HFF-Myc (cell line): ENCODE data around the gene ZNF513.

Source experiments
- DNase-seq: peaks from one replicate; pipeline ENCODE4 v3.0.0-alpha.2; 2011; ENCODE audit warnings: low read depth; ENCODE audit errors: extremely low read depth
- H3K4me3 ChIP-seq: replicated peaks from 2 replicates; pipeline ENCODE4 v1.5.1; 2011; ENCODE audit warnings: low read depth, mild to moderate bottlenecking, control low read depth, low read length
- TF ChIP-seq, protein P1 (sequence below): IDR thresholded peaks from 2 replicates; pipeline ENCODE4 v1.5.1; 2012; ENCODE audit warnings: mild to moderate bottlenecking, low read depth, low read length, control low read depth; ENCODE audit errors: missing control alignments

ZNF513 gene

DNA sequence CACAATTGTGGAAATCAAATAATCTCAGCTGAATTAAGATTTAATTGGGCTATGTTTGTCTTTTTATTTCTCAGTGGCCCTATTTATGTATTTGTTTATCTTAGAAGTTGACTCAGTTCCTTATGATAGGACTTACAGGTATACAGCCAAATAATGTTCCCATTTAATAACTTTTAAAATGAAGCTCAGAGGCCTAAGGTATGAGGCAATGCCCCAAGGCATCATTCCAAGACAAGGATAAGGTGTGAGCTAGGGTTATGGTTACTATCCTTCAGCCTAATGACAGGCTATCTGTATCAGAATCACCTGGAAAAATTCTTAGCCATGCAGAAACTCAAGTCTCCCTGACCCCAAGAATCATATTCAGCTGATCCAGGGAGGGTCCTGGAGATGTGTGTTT is 40.5 kb upstream of the ZNF513 start:
- H3K4me3 ChIP-seq, result no peak overlapping the region
- TF ChIP-seq, protein P1, sequence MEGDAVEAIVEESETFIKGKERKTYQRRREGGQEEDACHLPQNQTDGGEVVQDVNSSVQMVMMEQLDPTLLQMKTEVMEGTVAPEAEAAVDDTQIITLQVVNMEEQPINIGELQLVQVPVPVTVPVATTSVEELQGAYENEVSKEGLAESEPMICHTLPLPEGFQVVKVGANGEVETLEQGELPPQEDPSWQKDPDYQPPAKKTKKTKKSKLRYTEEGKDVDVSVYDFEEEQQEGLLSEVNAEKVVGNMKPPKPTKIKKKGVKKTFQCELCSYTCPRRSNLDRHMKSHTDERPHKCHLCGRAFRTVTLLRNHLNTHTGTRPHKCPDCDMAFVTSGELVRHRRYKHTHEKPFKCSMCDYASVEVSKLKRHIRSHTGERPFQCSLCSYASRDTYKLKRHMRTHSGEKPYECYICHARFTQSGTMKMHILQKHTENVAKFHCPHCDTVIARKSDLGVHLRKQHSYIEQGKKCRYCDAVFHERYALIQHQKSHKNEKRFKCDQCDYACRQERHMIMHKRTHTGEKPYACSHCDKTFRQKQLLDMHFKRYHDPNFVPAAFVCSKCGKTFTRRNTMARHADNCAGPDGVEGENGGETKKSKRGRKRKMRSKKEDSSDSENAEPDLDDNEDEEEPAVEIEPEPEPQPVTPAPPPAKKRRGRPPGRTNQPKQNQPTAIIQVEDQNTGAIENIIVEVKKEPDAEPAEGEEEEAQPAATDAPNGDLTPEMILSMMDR, result no peak
- DNase-seq, result no peak

DNA sequence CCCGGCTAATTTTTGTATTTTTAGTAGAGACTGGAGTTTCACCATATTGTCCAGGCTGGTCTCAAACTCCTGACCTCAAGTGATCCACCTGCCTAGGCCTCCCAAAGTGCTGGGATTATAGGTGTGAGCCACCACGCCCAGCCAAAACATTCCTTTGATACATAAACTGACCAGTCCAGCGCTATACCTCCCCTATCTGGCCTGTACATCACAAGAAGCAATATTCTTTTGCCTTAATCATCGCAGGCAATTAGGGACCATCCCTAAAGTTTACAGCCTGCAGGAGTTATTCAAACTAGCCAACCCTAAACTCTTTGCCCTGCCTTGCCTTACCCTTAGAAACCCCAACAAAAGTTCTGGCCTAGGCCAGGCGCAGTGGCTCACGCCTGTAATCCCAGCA is 35.6 kb upstream of the ZNF513 start:
- no peak for DNase-seq
- TF ChIP-seq, protein P1, result no peak

DNA sequence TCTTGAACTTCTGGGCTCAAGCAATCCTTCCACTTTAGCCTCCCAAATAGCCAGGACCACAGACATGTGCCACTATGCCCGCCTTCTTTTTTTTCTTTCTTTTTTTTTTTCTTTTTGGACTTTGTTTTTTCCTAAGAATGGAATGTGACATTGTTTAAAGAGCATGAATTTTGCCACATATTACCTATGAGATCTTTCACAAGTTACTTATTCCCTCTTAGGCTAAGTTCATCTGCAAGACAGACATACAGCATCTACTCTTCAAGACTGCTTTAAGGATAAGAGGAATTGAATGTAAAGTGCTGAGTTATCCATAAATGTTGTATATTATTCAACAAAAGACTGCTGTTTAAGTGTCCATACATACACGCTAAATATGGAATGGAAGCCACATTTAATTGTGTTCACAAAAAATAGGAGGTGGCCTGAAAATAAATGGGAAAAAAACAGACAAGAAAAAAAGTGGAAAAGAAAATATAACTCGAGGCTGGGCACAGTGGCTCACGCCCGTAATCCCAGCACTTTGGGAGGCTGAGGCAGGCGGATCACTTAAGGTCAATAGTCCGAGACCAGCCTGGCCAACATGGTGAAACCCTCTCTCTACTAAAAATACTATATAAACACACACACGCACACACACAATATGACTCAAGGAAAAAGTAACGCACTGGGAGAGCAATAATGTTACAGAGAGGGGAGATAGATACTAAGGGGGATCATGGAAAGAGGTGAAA is 32.1 kb upstream of the ZNF513 start:
- TF ChIP-seq, protein P1, result no peak
- no peak for DNase-seq

More for the DNA sequence above, 35.6 kb upstream of the ZNF513 start:
- H3K4me3 ChIP-seq, result no peak overlapping the region

DNA sequence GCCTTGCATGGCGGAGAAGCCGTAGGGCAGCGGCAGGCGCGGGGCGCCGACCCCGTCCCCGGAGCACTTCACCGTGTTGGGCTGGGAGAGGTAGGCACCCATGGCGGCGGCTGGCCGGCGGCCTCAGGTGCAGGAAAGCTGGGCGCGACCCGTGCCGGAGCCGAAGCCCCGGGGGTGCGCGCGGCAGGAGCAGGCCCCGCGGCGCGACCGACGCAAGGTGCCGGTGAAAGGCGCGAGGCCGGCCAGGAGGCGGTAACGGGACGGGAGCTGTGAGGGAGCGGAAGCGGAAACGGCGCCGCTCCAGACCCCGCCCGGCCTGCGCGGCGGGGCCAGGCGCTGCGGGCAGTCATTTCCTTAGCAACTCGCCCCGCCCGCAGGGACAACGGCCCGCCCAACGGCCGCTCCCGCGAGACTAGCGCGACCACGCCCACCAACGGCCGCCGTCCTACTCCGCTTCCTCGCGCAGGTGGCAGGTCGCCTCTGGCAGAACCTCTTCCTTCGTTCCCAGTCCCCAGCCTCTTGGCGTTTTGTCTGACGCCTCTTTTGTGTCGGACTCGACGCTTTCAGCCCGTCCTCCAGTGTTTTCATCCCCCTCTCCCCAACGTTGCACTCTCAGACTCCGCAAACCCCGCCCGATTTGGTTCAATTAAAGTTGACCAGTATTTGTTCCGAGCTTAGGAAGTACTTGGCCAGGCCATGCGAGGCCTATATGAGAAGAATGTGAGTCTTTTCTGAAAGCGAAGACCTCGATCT is 29.0 kb upstream of the ZNF513 start, which contains the start of gene PPM1G:
Gene PPM1G, minus strand, starts transcription at position 271 of the 753 bp plus-strand sequence. Its CDS starts 169 bp downstream, at position 102.
- TF ChIP-seq, protein P1, result no peak
- DNase-seq, result peak; percentile 67
- H3K4me3 ChIP-seq, result peak within 1 kb of the TSS; percentile 98

More for the DNA sequence above, 32.1 kb upstream of the ZNF513 start:
- H3K4me3 ChIP-seq, result no peak overlapping the region

DNA sequence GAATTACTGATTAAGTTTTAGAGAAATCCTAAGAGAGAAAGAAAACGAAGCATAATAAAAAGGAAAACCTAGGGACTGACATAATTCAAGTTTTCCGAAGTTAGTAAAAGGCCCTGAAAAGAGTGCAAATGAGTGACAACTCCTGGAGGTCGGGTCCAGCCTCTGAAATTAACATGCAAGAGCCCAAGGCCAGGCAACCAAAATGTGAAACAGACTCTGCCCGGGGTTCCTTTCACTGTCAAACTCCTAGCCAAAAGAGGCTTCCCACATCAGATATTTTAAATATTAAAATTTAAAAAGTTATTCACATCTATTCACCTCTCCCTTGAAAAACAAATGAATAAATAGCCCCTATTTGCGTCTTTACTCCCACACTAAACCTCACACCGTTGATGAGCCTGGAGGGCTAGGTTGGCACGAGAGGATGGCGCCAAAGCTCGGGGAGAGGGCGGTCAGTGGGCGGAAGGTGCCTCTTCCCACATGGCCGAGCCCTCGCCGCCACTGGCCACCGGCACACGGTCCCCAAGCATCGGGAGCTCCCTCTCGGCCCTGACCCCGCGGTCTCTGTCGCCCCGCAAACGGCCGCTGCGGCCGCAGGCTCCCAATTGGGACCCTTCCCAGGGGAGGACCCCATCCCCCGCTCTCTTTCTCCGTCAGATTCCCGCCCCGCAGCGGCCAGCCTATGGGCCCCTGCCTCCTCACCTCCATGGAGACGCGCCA is 28.2 kb upstream of the ZNF513 start:
- TF ChIP-seq, protein P1, result no peak
- H3K4me3 ChIP-seq, result peak overlapping the region; percentile 98
- DNase-seq, result no peak

DNA sequence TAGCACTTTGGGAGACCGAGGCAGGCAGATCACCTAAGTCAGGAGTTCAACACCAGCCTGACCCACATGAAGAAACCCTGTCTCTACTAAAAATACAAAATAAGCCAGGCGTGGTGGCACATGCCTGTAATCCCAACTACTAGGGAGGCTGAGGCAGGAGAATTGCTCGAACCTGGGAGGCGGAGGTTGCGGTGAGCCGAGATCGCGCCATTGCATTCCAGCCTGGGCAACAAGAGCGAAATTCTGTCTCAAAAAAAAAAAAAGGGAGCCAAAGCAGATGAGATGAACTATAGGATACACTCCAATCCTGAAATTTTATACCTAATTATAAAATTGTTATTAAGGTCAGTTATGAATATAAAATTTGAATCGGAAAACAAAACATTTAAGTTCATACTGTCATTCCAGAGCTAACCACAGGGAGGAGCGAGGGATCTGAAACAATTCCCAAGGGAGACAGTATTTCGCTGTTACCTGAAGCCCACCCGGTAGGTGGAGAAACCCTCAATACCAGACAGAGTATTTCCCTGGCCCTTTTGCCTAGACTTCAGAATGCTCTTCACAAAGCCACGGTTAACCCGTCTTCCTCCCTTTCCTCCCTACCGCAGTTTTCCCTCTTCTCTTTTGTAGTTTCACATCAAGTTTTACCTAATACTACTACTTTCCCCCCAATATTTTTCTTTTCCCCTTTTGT is 27.4 kb upstream of the ZNF513 start:
- peak; percentile 46 for DNase-seq
- TF ChIP-seq, protein P1, result peak; percentile 54
- peak overlapping the region; percentile 98 for H3K4me3 ChIP-seq
